Liver (tissue), 9 donors: ENCODE data around the gene PATJ. TPM values are rescaled to one million over a fixed set of nuclear protein-coding genes. Genes with fewer than 3 reads are reported as not detected.
"Not testable (repeated sequence)": the region's sequence is repeated elsewhere in the genome, so short reads cannot be mapped to it uniquely, and the experiment has no call there.

Experiments used
- DNase-seq: peaks from one replicate; pipeline ENCODE4 v3.0.0-alpha.2; 2017; ENCODE audit warnings: low spot score
- H3K27ac ChIP-seq, 2 donors: one replicate each; pipeline ENCODE4 v1.7.0; 2013; ENCODE audit warnings: inconsistent platforms in 2 of 2, low read length in 2 of 2, control low read depth in 1 of 2, low read depth in 1 of 2, mild to moderate bottlenecking in 1 of 2
- H3K27me3 ChIP-seq, 4 donors: one replicate each; pipeline versions ENCODE4 v1.6.1 to v1.7.0; 2013; ENCODE audit warnings: low read length in 3 of 4, inconsistent platforms in 1 of 4, mild to moderate bottlenecking in 1 of 4, moderate library complexity in 1 of 4; ENCODE audit not compliant: control insufficient read depth in 4 of 4, insufficient read depth in 4 of 4
- H3K36me3 ChIP-seq, 4 donors: one replicate each; pipeline versions ENCODE4 v1.6.1 to v1.7.0; 2013; ENCODE audit warnings: low read length in 3 of 4, mild to moderate bottlenecking in 3 of 4, low read depth in 1 of 4, moderate library complexity in 1 of 4; ENCODE audit not compliant: control insufficient read depth in 4 of 4, insufficient read depth in 3 of 4
- H3K4me1 ChIP-seq, 4 donors: one replicate each; pipeline versions ENCODE4 v1.6.1 to v1.7.0; 2013; ENCODE audit warnings: low read length in 3 of 4, mild to moderate bottlenecking in 3 of 4, moderate library complexity in 1 of 4; ENCODE audit not compliant: control insufficient read depth in 4 of 4, insufficient read depth in 4 of 4
- H3K4me3 ChIP-seq, 3 donors: one replicate each; pipeline versions ENCODE4 v1.6.1 to v1.7.0; 2013; ENCODE audit warnings: low read length in 3 of 3, control low read depth in 1 of 3, low read depth in 1 of 3, mild to moderate bottlenecking in 1 of 3
- H3K9ac ChIP-seq, 2 donors: one replicate each; pipeline ENCODE4 v1.7.0; 2013; ENCODE audit warnings: low read length in 2 of 2, mild to moderate bottlenecking in 2 of 2, moderate library complexity in 2 of 2, control low read depth in 1 of 2, low read depth in 1 of 2
- H3K9me3 ChIP-seq, 4 donors: one replicate each; pipeline versions ENCODE4 v1.6.1 to v1.7.0; 2013; ENCODE audit warnings: low read length in 3 of 4; ENCODE audit not compliant: control insufficient read depth in 4 of 4
- EGR1 ChIP-seq, 2 donors: IDR thresholded peaks; 2 replicates each; pipeline ENCODE4 v1.6.1; 2016 to 2018; ENCODE audit warnings: antibody characterized with exemption in 2 of 2, low read depth in 2 of 2
- FOXA2 ChIP-seq: IDR thresholded peaks from 2 replicates; pipeline ENCODE4 v1.6.1; 2016; ENCODE audit warnings: antibody characterized with exemption
- GABPA ChIP-seq, 2 donors: IDR thresholded peaks in 1 of 2; conservative IDR thresholded peaks in 1 of 2; 2 replicates each; pipeline ENCODE4 v1.6.1; 2016; ENCODE audit warnings: antibody characterized with exemption in 2 of 2, mild to moderate bottlenecking in 1 of 2, moderate library complexity in 1 of 2
- HNF4A ChIP-seq, 2 donors: conservative IDR thresholded peaks; 2 replicates each; pipeline ENCODE4 v1.6.1; 2016; ENCODE audit warnings: antibody characterized with exemption in 2 of 2, mild to moderate bottlenecking in 2 of 2
- HNF4G ChIP-seq: IDR thresholded peaks from 2 replicates; pipeline ENCODE4 v1.6.1; 2016; ENCODE audit warnings: antibody characterized with exemption
- JUND ChIP-seq, 2 donors: IDR thresholded peaks; 2 replicates each; pipeline ENCODE4 v1.6.1; 2016; ENCODE audit warnings: antibody characterized with exemption in 2 of 2
- MAX ChIP-seq: IDR thresholded peaks from 2 replicates; pipeline ENCODE4 v1.6.1; 2016; ENCODE audit warnings: antibody characterized with exemption
- NR2F2 ChIP-seq: IDR thresholded peaks from 2 replicates; pipeline ENCODE4 v1.6.1; 2016; ENCODE audit warnings: antibody characterized with exemption
- RAD21 ChIP-seq, 2 donors: IDR thresholded peaks; 2 replicates each; pipeline ENCODE4 v1.6.1; 2016; ENCODE audit warnings: antibody characterized with exemption in 2 of 2, mild to moderate bottlenecking in 2 of 2
- RXRA ChIP-seq, 2 donors: IDR thresholded peaks; 2 replicates each; pipeline ENCODE4 v1.6.1; 2017 to 2018; ENCODE audit warnings: antibody characterized with exemption in 2 of 2, mild to moderate bottlenecking in 1 of 2
- SP1 ChIP-seq: IDR thresholded peaks from 2 replicates; pipeline ENCODE4 v1.6.1; 2018; ENCODE audit warnings: antibody characterized with exemption, mild to moderate bottlenecking
- TAF1 ChIP-seq: conservative IDR thresholded peaks from 2 replicates; pipeline ENCODE4 v1.6.1; 2016; ENCODE audit warnings: antibody characterized with exemption, mild to moderate bottlenecking
- YY1 ChIP-seq: IDR thresholded peaks from 2 replicates; pipeline ENCODE4 v1.6.1; 2016; ENCODE audit warnings: antibody characterized with exemption, mild to moderate bottlenecking
- WGBS: extraction: QIAGEN DNeasy Blood & Tissue Kit; methylation state at CpG from one replicate; pipeline ENCODE4 v1.1.7; 2013; 5-methylcytosine and 5-hydroxymethylcytosine counted together
- polyA plus RNA-seq, 2 donors: library from polyadenylated mRNA; stranded (reverse) in 1 of 2; unstranded in 1 of 2; fragments of 200-250 nt in 1 of 2; fragments of >200 nt in 1 of 2; fragmentation: Nextera tagmentation in 1 of 2; extraction: Ambion mirVana in 1 of 2; gene quantifications; one replicate each; pipeline versions ENCODE4 v1.2.1 to v1.2.3, GENCODE V29; 2013 to 2015
- total RNA-seq, 2 donors: library from RNA; depleted of rRNA; stranded (reverse); fragments of >200 nt; gene quantifications; one replicate each; pipeline ENCODE4 v1.2.3, GENCODE V29; 2014
- TF ChIP-seq, protein P1 (sequence below): fragments of 150-350 bp; IDR thresholded peaks from 2 replicates; pipeline ENCODE4 v1.5.1; 2017; ENCODE audit warnings: improper control_type of control experiment, low read depth, low read length; ENCODE audit not compliant: missing input control
- TF ChIP-seq, protein P2 (sequence below): IDR thresholded peaks from 2 replicates; pipeline ENCODE4 v1.6.1; 2016; ENCODE audit warnings: antibody characterized with exemption
- donor health status: healthy.
- donor health status: healthy.
- donor health status: healthy.
- donor health status: healthy.
- donor health status: healthy.

PATJ gene
- total and polyA plus RNA-seq, 4 donors: 5.7 to 29.8 (median 9.0) TPM

DNA sequence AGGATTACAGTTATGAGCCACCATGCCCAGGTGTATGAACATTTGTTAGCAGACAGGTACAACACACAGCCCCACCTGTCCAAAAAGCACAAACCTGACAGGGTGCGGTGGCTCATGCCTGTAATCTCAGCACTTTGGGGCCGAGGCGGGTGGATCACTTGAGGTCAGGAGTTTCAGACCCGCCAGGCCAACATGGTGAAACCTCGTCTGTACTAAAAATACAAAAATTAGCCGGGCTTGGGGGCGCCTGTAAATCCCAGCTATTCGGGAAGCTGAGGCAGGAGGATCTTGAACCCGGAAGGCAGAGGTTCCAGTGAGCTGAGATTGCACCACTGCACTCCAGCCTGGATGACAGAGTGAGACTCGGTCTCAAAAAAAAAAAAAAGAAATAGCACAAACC lies 428.1 kb downstream of the PATJ start:
- not testable (repeated sequence) for H3K9ac ChIP-seq, H3K36me3 ChIP-seq, H3K9me3 ChIP-seq, H3K27ac ChIP-seq, DNase-seq, H3K4me3 ChIP-seq, H3K4me1 ChIP-seq, H3K27me3 ChIP-seq
- 71% methylated on average over 10 of the region's 10 CpGs for WGBS

- TF ChIP-seq RAD21 (IDR thresholded peaks at IDR 0.05): peak; percentile 92 to 94
- no peak for TF ChIP-seq HNF4G
- TF ChIP-seq, protein P1, sequence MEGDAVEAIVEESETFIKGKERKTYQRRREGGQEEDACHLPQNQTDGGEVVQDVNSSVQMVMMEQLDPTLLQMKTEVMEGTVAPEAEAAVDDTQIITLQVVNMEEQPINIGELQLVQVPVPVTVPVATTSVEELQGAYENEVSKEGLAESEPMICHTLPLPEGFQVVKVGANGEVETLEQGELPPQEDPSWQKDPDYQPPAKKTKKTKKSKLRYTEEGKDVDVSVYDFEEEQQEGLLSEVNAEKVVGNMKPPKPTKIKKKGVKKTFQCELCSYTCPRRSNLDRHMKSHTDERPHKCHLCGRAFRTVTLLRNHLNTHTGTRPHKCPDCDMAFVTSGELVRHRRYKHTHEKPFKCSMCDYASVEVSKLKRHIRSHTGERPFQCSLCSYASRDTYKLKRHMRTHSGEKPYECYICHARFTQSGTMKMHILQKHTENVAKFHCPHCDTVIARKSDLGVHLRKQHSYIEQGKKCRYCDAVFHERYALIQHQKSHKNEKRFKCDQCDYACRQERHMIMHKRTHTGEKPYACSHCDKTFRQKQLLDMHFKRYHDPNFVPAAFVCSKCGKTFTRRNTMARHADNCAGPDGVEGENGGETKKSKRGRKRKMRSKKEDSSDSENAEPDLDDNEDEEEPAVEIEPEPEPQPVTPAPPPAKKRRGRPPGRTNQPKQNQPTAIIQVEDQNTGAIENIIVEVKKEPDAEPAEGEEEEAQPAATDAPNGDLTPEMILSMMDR: peak; percentile 79
- H3K9ac ChIP-seq: no peak overlapping the region
- no peak overlapping the region for H3K4me3 ChIP-seq
- WGBS: 45% methylated on average over 9 of the region's 9 CpGs
- no peaks in the 10 kb centered on the region for H3K36me3 ChIP-seq
- no peaks in the 10 kb centered on the region for H3K4me1 ChIP-seq
- H3K9me3 ChIP-seq: no peaks in the 10 kb centered on the region
- H3K27me3 ChIP-seq: no peaks in the 10 kb centered on the region
- DNase-seq: no peak
- no peak overlapping the region for H3K27ac ChIP-seq
Measured at GRCh38 chr1:62175568-62176179, 433.4 kb downstream of the PATJ start.

DNA sequence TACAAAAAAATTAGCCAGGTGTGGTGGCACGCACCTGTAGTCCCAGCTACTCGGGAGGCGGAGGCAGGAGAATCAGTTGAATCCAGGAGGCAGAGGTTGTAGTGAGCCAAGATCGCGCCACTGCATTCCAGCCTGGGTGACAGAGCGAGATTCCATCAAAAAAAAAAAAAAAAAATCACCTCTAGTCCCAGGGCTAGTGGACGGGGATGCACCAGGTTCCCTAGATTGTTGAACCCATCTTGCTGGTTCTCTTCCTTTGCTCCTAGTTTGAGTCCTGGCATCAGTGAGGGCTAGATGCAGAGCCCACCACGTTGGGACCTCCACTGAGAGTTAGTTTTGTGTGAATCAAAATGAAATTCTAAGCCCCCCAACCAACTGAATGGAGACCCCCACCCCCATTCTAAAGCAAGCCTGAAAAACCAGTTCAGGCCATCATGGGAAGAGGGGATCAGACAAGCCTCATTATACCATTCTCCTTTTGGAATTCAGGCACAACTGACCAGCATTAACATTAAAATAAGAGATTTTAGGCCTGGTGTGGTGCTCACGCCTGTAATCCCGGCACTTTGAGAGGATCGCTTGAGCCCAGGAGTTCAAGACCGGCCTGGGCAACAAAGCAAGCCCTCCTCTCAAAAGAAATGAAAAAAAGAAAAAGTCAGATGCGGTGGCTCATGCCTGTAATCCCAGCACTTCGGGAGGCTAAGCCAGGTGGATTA lies 434.5 kb downstream of the PATJ start:
- Histone ChIP-seq H3K27ac (no peak overlapping the region), H3K27me3 (no peaks in the 10 kb centered on the region), H3K4me1 (no peaks in the 10 kb centered on the region), H3K36me3 (no peaks in the 10 kb centered on the region), H3K9ac (no peak overlapping the region), H3K9me3 (no peaks in the 10 kb centered on the region), H3K4me3 (no peak overlapping the region)
- WGBS: 91% methylated on average over 14 of the region's 14 CpGs
- TF ChIP-seq EGR1 (IDR thresholded peaks at IDR 0.05; ENCODE audit: low read depth in 2 of 2): no peak
- no peak for TF ChIP-seq JUND (IDR thresholded peaks at IDR 0.05)
- TF ChIP-seq HNF4G: no peak
- DNase-seq: no peak

GRCh38 chr1:62177621-62178020 lies 435.3 kb downstream of the PATJ start:
- H3K4me3 ChIP-seq: no peak overlapping the region
- DNase-seq: no peak

More at GRCh38 chr1:62177621-62178020, 435.3 kb downstream of the PATJ start:
- TF ChIP-seq, protein P2, sequence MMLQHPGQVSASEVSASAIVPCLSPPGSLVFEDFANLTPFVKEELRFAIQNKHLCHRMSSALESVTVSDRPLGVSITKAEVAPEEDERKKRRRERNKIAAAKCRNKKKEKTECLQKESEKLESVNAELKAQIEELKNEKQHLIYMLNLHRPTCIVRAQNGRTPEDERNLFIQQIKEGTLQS: no peak
- TF ChIP-seq GABPA (IDR thresholded peaks at IDR 0.05 in 1 of 2, conservative IDR thresholded peaks at IDR 0.05 in 1 of 2): no peak
- TF ChIP-seq FOXA2: no peak
- TF ChIP-seq HNF4A (conservative IDR thresholded peaks at IDR 0.05): no peak
- no peak for TF ChIP-seq SP1
- no peak for TF ChIP-seq MAX
- no peak for TF ChIP-seq JUND (IDR thresholded peaks at IDR 0.05)
- TF ChIP-seq NR2F2: no peak
- TF ChIP-seq TAF1: no peak
- TF ChIP-seq, protein P1: no peak
- no peak for TF ChIP-seq RAD21 (IDR thresholded peaks at IDR 0.05)
- TF ChIP-seq YY1: no peak
- no peak for TF ChIP-seq RXRA (IDR thresholded peaks at IDR 0.05)
- H3K27ac ChIP-seq: no peak overlapping the region
- no peaks in the 10 kb centered on the region for H3K4me1 ChIP-seq
- WGBS: 70% methylated on average over 1 of the region's 1 CpG
- H3K27me3 ChIP-seq: no peaks in the 10 kb centered on the region
- no peaks in the 10 kb centered on the region for H3K9me3 ChIP-seq
- H3K36me3 ChIP-seq: no peaks in the 10 kb centered on the region
- H3K9ac ChIP-seq: no peak overlapping the region
